Measurements from ENCODE around the gene SCO1. TPM values are rescaled to one million over a fixed set of nuclear protein-coding genes. Genes with fewer than 3 reads are reported as not detected.

SCO1 gene
- total RNA-seq, 1 donor from 2014 or later, result 32.4 TPM

DNA sequence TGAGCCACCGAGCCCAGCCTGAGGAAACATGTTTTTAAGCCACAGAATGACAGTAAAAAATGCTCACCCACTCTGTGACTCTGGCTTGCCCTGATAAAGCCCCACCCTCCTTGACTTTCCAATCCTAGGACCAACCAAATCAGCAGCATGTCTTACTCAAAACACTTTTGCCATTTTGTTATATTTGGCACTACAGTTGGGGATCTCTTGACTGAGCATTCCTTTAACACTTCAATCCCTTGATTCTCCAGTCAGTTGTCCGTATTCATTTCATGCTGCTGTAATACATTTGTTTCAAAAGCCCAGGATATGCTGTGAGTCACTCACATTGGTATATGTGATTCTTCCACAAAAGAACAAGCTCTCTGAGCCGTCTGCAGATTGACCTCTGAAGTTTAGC is 48.4 kb downstream of the SCO1 start:
- Histone ChIP-seq H3K79me2 (ENCODE audit: low read depth) (no peaks in the 10 kb centered on the region), H2AFZ (replicated peaks) (no peak overlapping the region), H4K20me1 (ENCODE audit: low read depth) (no peaks in the 10 kb centered on the region), H3K4me1 (no peaks in the 10 kb centered on the region), H3K4me3 (no peak overlapping the region), H3K27ac (no peak overlapping the region), H3K9ac (no peak overlapping the region), H3K27me3 (no peaks in the 10 kb centered on the region), H3K36me3 (no peaks in the 10 kb centered on the region), H3F3A (ENCODE audit: low read depth) (no peaks in the 10 kb centered on the region), H3K9me3 (ENCODE audit: low read depth) (no peaks in the 10 kb centered on the region), H3K4me2 (no peak overlapping the region)
- no peak overlapping the region for H3K27ac Mint-ChIP-seq
- no peak for DNase-seq (ENCODE audit: low spot score)
- no peaks in the 10 kb centered on the region for H3K4me1 Mint-ChIP-seq
- TF ChIP-seq, protein P1, sequence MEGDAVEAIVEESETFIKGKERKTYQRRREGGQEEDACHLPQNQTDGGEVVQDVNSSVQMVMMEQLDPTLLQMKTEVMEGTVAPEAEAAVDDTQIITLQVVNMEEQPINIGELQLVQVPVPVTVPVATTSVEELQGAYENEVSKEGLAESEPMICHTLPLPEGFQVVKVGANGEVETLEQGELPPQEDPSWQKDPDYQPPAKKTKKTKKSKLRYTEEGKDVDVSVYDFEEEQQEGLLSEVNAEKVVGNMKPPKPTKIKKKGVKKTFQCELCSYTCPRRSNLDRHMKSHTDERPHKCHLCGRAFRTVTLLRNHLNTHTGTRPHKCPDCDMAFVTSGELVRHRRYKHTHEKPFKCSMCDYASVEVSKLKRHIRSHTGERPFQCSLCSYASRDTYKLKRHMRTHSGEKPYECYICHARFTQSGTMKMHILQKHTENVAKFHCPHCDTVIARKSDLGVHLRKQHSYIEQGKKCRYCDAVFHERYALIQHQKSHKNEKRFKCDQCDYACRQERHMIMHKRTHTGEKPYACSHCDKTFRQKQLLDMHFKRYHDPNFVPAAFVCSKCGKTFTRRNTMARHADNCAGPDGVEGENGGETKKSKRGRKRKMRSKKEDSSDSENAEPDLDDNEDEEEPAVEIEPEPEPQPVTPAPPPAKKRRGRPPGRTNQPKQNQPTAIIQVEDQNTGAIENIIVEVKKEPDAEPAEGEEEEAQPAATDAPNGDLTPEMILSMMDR (IDR thresholded peaks at IDR 0.05), result no peak
- TF ChIP-seq EZH2 (IDR thresholded peaks at IDR 0.05) (no peak), EZH2phosphoT487 (IDR thresholded peaks at IDR 0.05) (no peak)
- no peaks in the 10 kb centered on the region for H3K27me3 Mint-ChIP-seq (ENCODE audit: insufficient read depth, low read depth)
- no peaks in the 10 kb centered on the region for H3K9me3 Mint-ChIP-seq
- peaks cover 4% of the 10 kb centered on the region for H3K36me3 Mint-ChIP-seq
- H3K4me3 Mint-ChIP-seq, result no peak overlapping the region

DNA sequence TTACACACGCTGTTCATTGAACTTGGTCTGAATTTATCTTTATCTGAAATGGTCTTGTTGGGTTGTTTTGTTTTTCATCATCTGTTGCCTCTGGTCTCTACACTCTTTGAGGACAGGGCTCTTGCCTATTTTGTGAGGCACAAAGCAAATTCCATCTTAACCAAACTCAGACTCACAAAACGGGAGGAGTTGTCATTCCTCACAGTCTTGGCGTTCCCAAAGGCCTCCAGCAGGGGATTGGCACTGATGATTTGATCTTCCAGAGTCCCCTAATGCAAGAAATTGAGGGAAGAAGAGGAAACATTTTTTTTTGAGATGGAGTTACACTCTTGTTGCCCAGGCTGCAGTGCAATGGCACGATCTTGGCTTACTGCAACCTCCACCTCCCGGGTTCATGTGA is 49.0 kb downstream of the SCO1 start:
- H3K4me2 ChIP-seq, result no peak overlapping the region
- H3K79me2 ChIP-seq (ENCODE audit: low read depth), result no peaks in the 10 kb centered on the region
- Mint-ChIP-seq H3K27me3 (ENCODE audit: insufficient read depth, low read depth) (no peaks in the 10 kb centered on the region), H3K27ac (no peak overlapping the region), H3K36me3 (peaks cover 4% of the 10 kb centered on the region), H3K4me1 (no peaks in the 10 kb centered on the region), H3K9me3 (no peaks in the 10 kb centered on the region), H3K4me3 (no peak overlapping the region)
- no peaks in the 10 kb centered on the region for H4K20me1 ChIP-seq (ENCODE audit: low read depth)
- H3K9me3 ChIP-seq (ENCODE audit: low read depth), result no peaks in the 10 kb centered on the region
- no peak for DNase-seq (ENCODE audit: low spot score)
- no peak overlapping the region for H3K9ac ChIP-seq
- TF ChIP-seq, protein P1 (IDR thresholded peaks at IDR 0.05), result no peak
- TF ChIP-seq EZH2 (IDR thresholded peaks at IDR 0.05) (no peak), EZH2phosphoT487 (IDR thresholded peaks at IDR 0.05) (no peak)
- H3K4me1 ChIP-seq, result no peaks in the 10 kb centered on the region
- H3K27me3 ChIP-seq, result no peaks in the 10 kb centered on the region
- H3K27ac ChIP-seq, result no peak overlapping the region
- no peaks in the 10 kb centered on the region for H3F3A ChIP-seq (ENCODE audit: low read depth)
- H3K4me3 ChIP-seq, result no peak overlapping the region
- H2AFZ ChIP-seq (replicated peaks), result no peak overlapping the region
- H3K36me3 ChIP-seq, result no peaks in the 10 kb centered on the region

DNA sequence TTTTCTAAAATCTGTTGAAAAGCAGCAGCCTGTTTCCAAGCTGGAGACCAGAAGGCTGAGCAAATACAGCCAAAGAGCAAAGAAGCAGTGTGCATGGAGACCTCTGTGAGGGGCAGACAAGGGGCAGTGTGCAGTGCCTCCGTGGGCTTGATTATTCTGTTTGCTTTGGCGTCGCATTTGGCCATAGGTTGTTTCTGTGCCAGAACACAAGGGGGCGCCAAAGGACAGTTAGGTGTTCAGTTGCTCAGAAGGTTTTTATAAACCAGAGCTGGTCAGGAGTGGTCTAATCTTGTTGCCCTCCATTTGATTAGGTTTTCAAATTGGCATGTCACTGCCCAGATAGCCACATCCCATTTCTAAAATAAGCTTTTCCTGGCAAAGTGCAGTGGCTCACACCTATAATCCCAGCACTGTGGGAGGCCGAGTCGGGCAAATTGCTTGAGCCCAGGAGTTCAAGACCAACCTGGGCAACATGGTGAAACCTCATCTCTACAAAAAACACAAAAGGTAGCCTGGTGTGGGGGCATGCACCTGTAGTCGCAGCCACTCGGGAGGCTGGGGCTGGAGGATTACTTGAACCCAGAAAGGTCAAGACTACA is 50.8 kb downstream of the SCO1 start:
- peak overlapping the region; percentile 22 for H3K27ac Mint-ChIP-seq

More for the DNA sequence above, 50.8 kb downstream of the SCO1 start:
- H3K4me1 ChIP-seq, result no peaks in the 10 kb centered on the region
- peak; percentile 83 for DNase-seq (ENCODE audit: low spot score)
- H3K9me3 ChIP-seq (ENCODE audit: low read depth), result no peaks in the 10 kb centered on the region
- H2AFZ ChIP-seq (replicated peaks), result no peak overlapping the region
- Mint-ChIP-seq H3K4me1 (no peaks in the 10 kb centered on the region), H3K9me3 (no peaks in the 10 kb centered on the region), H3K27me3 (ENCODE audit: insufficient read depth, low read depth) (no peaks in the 10 kb centered on the region), H3K4me3 (no peak overlapping the region), H3K36me3 (peaks cover 7% of the 10 kb centered on the region)
- no peak overlapping the region for H3K4me2 ChIP-seq
- no peak overlapping the region for H3K4me3 ChIP-seq
- H3K27me3 ChIP-seq, result no peaks in the 10 kb centered on the region
- H3K79me2 ChIP-seq (ENCODE audit: low read depth), result no peaks in the 10 kb centered on the region
- no peaks in the 10 kb centered on the region for H3F3A ChIP-seq (ENCODE audit: low read depth)
- H3K9ac ChIP-seq, result no peak overlapping the region
- H4K20me1 ChIP-seq (ENCODE audit: low read depth), result no peaks in the 10 kb centered on the region
- no peak overlapping the region for H3K27ac ChIP-seq
- no peaks in the 10 kb centered on the region for H3K36me3 ChIP-seq
- TF ChIP-seq, protein P1 (IDR thresholded peaks at IDR 0.05), result peak; percentile 84
- no peak for TF ChIP-seq EZH2 (IDR thresholded peaks at IDR 0.05)
